IPS-NIHi7 (cell line): ENCODE measurements around the gene NR6A1.

Experiments used
- DNase-seq: peaks from one replicate; pipeline ENCODE4 v3.0.0; 2012; ENCODE audit warnings: mixed read lengths; ENCODE audit errors: extremely low spot score

NR6A1 gene

GRCh38 chr9:124472770-124473169 is 298.3 kb downstream of the NR6A1 start:
- no peak for DNase-seq

- no peak for DNase-seq
Observed at GRCh38 chr9:124471761-124472160, 299.4 kb downstream of the NR6A1 start.

- no peak for DNase-seq
Observed at GRCh38 chr9:124470726-124471125, 300.4 kb downstream of the NR6A1 start.

- no peak for DNase-seq
Observed at GRCh38 chr9:124470306-124470705, 300.8 kb downstream of the NR6A1 start.

- no peak for DNase-seq
Observed at GRCh38 chr9:124469011-124469832, 301.9 kb downstream of the NR6A1 start.

- DNase-seq = no peak
Observed at GRCh38 chr9:124468061-124468740, 302.9 kb downstream of the NR6A1 start.

GRCh38 chr9:124467410-124468060 is 303.6 kb downstream of the NR6A1 start:
- no peak for DNase-seq
